Measurements from ENCODE around the gene PLAC8. TPM values are rescaled to one million over a fixed set of nuclear protein-coding genes. Genes with fewer than 3 reads are reported as not detected.

PLAC8 gene
- total and polyA plus RNA-seq, 2 of the 4 experiments (the other 2 are of a cell fraction): not detected

GRCh38 chr4:83093060-83093640 is 21.4 kb downstream of the PLAC8 start:
- intact Hi-C loops (cut with micrococcal nuclease): no loop called here
- H3K27me3 ChIP-seq (ENCODE audit: control insufficient read depth, insufficient read depth, low read length): peaks cover 25% of the 10 kb centered on the region
- no peaks in the 10 kb centered on the region for H4K20me1 ChIP-seq (ENCODE audit: insufficient read depth, low read length)
- H4K5ac ChIP-seq (ENCODE audit: low read depth, low read length): no peak overlapping the region
- H3K36me3 ChIP-seq (ENCODE audit: control insufficient read depth, insufficient read depth, low read length): no peaks in the 10 kb centered on the region
- no peak overlapping the region for H2BK20ac ChIP-seq (ENCODE audit: low read depth, low read length)
- ATAC-seq (ENCODE audit: low read depth): no peak
- in situ Hi-C loops (cut with MboI; ENCODE audit: low sequenced_read_pairs): no loop called here
- no peaks in the 10 kb centered on the region for H3K79me1 ChIP-seq (ENCODE audit: low read depth in 1 of 2, low read length in 2 of 2)
- no peak overlapping the region for H3K9ac ChIP-seq (ENCODE audit: low read depth, low read length)
- dilution Hi-C loops (cut with HindIII; ENCODE audit: low sequenced_read_pairs, unreplicated experiment): no loop called here
- H2AK9ac ChIP-seq (replicated peaks; ENCODE audit: low read depth, low read length, poor library complexity): no peak overlapping the region
- BruUV-seq (replicated peaks): no TSS peak
- ChIA-PET POLR2A (ENCODE audit: unreplicated experiment) (no interaction called here), CTCF (interaction anchor here (0.7 to 1.0 kb wide), 2 partner anchors 10 to 17 kb away, joined by 3 to 5 read pairs; no protein-coding TSS in a partner anchor)
- no peak for DNase-seq
- H3K4me3 ChIP-seq (ENCODE audit: insufficient read depth, low read depth, low read length): no peak overlapping the region
- no peak overlapping the region for H3K4me2 ChIP-seq (ENCODE audit: low read depth, low read length)
- H3K23ac ChIP-seq (ENCODE audit: low read depth, low read length): no peak overlapping the region
- TF ChIP-seq SMC3 (IDR thresholded peaks at IDR 0.05; ENCODE audit: low read depth, low read length) (no peak), RFX5 (IDR thresholded peaks at IDR 0.05; ENCODE audit: low read depth, low read length) (no peak), USF2 (IDR thresholded peaks at IDR 0.05; ENCODE audit: low read depth, low read length) (no peak), RAD21 (IDR thresholded peaks at IDR 0.05; ENCODE audit: low read length) (no peak), MAZ (IDR thresholded peaks at IDR 0.05; ENCODE audit: borderline replicate concordance, low read depth, low read length) (no peak), RCOR1 (IDR thresholded peaks at IDR 0.05; ENCODE audit: insufficient replicate concordance, low read length) (no peak), ELK1 (IDR thresholded peaks at IDR 0.05; ENCODE audit: borderline replicate concordance, low read depth, low read length) (no peak), CHD1 (IDR thresholded peaks at IDR 0.05; ENCODE audit: low read depth, low read length) (no peak), POLR2A (IDR thresholded peaks at IDR 0.05; ENCODE audit: low read depth, low read length) (no peak), MAFK (IDR thresholded peaks at IDR 0.05; ENCODE audit: low read depth, low read length) (no peak), CTCF (conservative IDR thresholded peaks at IDR 0.05; ENCODE audit: low read depth, low read length) (no peak), FOS (IDR thresholded peaks at IDR 0.05; ENCODE audit: low read depth, low read length) (no peak), BHLHE40 (IDR thresholded peaks at IDR 0.05; ENCODE audit: low read depth, low read length) (no peak), MXI1 (IDR thresholded peaks at IDR 0.05; ENCODE audit: borderline replicate concordance, low read depth, low read length) (no peak), NFE2L2 (IDR thresholded peaks at IDR 0.05; ENCODE audit: low read depth, low read length) (no peak), CEBPB (IDR thresholded peaks at IDR 0.05; ENCODE audit: low read depth, low read length) (no peak)
- no peak overlapping the region for H2BK15ac ChIP-seq (ENCODE audit: low read depth, low read length)
- WGBS, 2 experiments (ENCODE audit: extremely low coverage in 2 of 2, insufficient read length in 1 of 2): no CpG with 5 or more reads among the region's 6 CpGs
- H2AFZ ChIP-seq (replicated peaks; ENCODE audit: low read length, poor library complexity): no peak overlapping the region
- H3K9me1 ChIP-seq (ENCODE audit: insufficient read depth, low read length): no peaks in the 10 kb centered on the region
- no peaks in the 10 kb centered on the region for H3K4me1 ChIP-seq (ENCODE audit: control insufficient read depth, insufficient read depth, low read length)
- H4K8ac ChIP-seq (ENCODE audit: low read depth in 2 of 2, low read length in 2 of 2): no peak overlapping the region
- H4K91ac ChIP-seq (ENCODE audit: insufficient read depth, low read depth, low read length): no peak overlapping the region
- no peak overlapping the region for H3K18ac ChIP-seq (ENCODE audit: low read depth, low read length)
- no peak overlapping the region for H3K14ac ChIP-seq (replicated peaks; ENCODE audit: low read depth, low read length)
- H2BK120ac ChIP-seq (ENCODE audit: low read depth, low read length): no peak overlapping the region
- no peak overlapping the region for H2AK5ac ChIP-seq (ENCODE audit: low read depth, low read length)
- H3K4ac ChIP-seq (ENCODE audit: low read depth, low read length): no peak overlapping the region
- no peaks in the 10 kb centered on the region for H3K9me3 ChIP-seq (ENCODE audit: control insufficient read depth, insufficient read depth, low read length)
- no peak overlapping the region for H3K27ac ChIP-seq (ENCODE audit: insufficient read depth, low read length)
- H2BK5ac ChIP-seq (ENCODE audit: low read depth, low read length, poor library complexity, severe bottlenecking): no peak overlapping the region
- no peak overlapping the region for H3K56ac ChIP-seq (ENCODE audit: extremely low read depth, insufficient read depth, low read length)

Measured in IMR-90 (cell line).